Neutrophil (primary cell): ENCODE results near the gene NUP214.
"Not testable (repeated sequence)": the region's sequence is repeated elsewhere in the genome, so short reads cannot be mapped to it uniquely, and the experiment has no call there.

ENCODE experiments used
- H3K27ac ChIP-seq: fragments of 200-600 bp; sonication (generic); 2 replicates; pipeline ENCODE4 v1.5.1; 2016; ENCODE audit warnings: mild to moderate bottlenecking, moderate library complexity
- H3K27me3 ChIP-seq: fragments of 200-600 bp; sonication (generic); 2 replicates; pipeline ENCODE4 v1.6.0; 2016; ENCODE audit warnings: mild to moderate bottlenecking
- H3K36me3 ChIP-seq: fragments of 200-600 bp; sonication (generic); 2 replicates; pipeline ENCODE4 v1.5.1; 2017
- H3K4me1 ChIP-seq, 2 experiments: fragments of 200-600 bp in 1 of 2; sonication (generic) in 1 of 2; 1 replicate in 1 of 2; 2 replicates in 1 of 2; pipeline versions ENCODE4 v1.5.1 to v1.6.1; 2013 to 2016; ENCODE audit warnings: low read depth in 1 of 2, low read length in 1 of 2, mild to moderate bottlenecking in 1 of 2, moderate library complexity in 1 of 2; ENCODE audit not compliant: control insufficient read depth in 1 of 2, insufficient read depth in 1 of 2
- H3K4me3 ChIP-seq, 2 experiments: fragments of 200-600 bp in 1 of 2; sonication (generic) in 1 of 2; 1 replicate in 1 of 2; 2 replicates in 1 of 2; pipeline ENCODE4 v1.5.1; 2013 to 2016; ENCODE audit warnings: low read depth in 1 of 2, low read length in 1 of 2, mild to moderate bottlenecking in 1 of 2, moderate library complexity in 1 of 2
- H3K9me3 ChIP-seq: fragments of 200-600 bp; sonication (generic); 2 replicates; pipeline ENCODE4 v1.5.1; 2016
- CTCF ChIP-seq: fragments of 200-600 bp; sonication (generic); IDR thresholded peaks from 2 replicates; pipeline ENCODE4 v1.5.1; 2016; ENCODE audit warnings: antibody characterized with exemption

The NUP214 gene

DNA sequence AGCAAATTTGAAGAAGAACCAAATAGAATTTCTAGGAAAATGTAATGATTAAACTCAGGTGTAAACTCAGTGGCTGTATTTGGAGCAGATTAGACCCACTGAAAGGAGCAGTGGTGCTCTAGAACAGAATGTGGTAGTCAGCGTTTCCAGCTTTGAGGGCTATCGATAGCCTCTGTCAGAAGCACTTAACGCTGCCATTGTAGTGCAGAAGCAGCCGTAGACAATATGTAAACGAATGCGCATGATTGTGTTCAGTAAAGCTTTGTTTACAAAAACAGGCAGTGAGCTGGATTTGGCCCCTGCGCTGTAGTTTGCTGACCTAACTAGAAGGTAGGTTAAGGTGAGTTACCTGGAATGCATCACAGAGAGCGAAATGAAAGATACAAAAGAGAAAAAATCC is 78.9 kb downstream of the NUP214 start:
- TF ChIP-seq CTCF: no peak
- H3K4me3 ChIP-seq: no peak overlapping the region
- no peak overlapping the region for H3K27ac ChIP-seq
- H3K4me1 ChIP-seq: no peaks in the 10 kb centered on the region
- no peaks in the 10 kb centered on the region for H3K9me3 ChIP-seq
- H3K36me3 ChIP-seq: peaks cover 29% of the 10 kb centered on the region
- H3K27me3 ChIP-seq: no peaks in the 10 kb centered on the region

DNA sequence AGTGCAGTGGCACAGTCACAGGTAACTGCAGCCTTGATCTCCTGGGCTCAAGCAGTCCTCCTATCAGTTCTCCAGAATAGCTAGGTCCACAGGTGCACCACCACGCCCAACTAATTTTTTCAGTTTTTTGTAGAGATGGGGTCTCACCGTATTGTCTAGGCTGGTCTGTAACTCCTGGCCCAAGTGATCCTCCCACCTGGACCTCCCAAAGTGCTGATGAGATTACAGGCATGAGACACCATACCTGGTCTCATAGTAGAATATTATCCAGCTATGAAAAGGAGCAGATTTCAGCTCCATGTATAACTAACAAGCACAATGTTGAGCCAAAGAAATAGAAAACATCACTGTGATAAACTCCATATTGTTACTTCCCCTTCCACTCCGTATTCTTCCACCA is 81.1 kb downstream of the NUP214 start:
- H3K9me3 ChIP-seq: no peaks in the 10 kb centered on the region
- H3K27ac ChIP-seq: no peak overlapping the region
- no peaks in the 10 kb centered on the region for H3K27me3 ChIP-seq
- TF ChIP-seq CTCF: no peak
- H3K36me3 ChIP-seq: peaks cover 14% of the 10 kb centered on the region
- H3K4me3 ChIP-seq: no peak overlapping the region
- H3K4me1 ChIP-seq: no peaks in the 10 kb centered on the region

DNA sequence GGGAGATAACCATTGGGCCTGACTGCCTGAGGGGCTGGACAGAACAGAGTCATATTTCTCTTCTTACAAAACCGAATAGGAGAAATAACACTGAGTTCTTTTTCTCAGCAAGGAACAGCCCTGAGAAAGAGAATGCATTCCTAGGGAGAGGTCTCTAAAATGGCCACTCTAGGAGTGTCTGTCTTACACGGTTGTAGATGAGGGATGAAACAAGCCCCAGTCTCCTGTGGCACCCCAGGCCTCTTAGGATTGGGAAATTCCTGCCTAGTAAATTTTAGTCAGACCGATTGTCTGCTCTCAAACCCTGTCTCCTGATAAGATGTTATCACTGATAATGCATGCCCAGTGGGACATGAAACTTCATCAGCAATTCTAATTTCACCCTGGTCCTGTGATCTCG is 86.5 kb downstream of the NUP214 start:
- H3K36me3 ChIP-seq, H3K27me3 ChIP-seq, H3K4me1 ChIP-seq, H3K27ac ChIP-seq, H3K4me3 ChIP-seq, H3K9me3 ChIP-seq: not testable (repeated sequence)

- no peak for TF ChIP-seq CTCF
- Histone ChIP-seq H3K36me3 (peaks cover 17% of the 10 kb centered on the region), H3K27me3 (no peaks in the 10 kb centered on the region), H3K4me1 (no peaks in the 10 kb centered on the region), H3K4me3 (no peak overlapping the region), H3K9me3 (no peaks in the 10 kb centered on the region), H3K27ac (no peak overlapping the region)
These were observed 89.0 kb downstream of the NUP214 start for GRCh38 chr9:131214286-131214856.

DNA sequence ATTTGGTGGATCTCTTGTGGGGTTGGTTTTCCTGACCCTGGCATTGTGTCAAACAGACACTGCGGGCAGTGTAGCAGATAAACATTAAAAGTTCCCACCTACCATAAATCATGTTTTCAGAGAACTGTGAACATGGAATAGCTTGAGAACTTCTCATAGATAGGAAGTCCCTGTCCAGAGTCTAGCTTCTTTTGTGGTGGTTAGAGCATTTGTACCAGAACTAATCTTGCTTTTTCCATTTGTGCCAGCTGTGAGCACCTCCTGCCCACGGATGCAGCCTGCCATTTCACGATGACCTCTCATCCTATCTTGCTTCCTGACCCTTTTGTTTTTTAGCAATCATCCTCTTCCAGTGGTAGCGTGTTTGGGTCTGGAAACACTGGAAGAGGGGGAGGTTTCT is 89.5 kb downstream of the NUP214 start:
- H3K4me3 ChIP-seq: no peak overlapping the region
- peaks cover 19% of the 10 kb centered on the region for H3K36me3 ChIP-seq
- no peak overlapping the region for H3K27ac ChIP-seq
- TF ChIP-seq CTCF: no peak
- no peaks in the 10 kb centered on the region for H3K4me1 ChIP-seq
- H3K27me3 ChIP-seq: no peaks in the 10 kb centered on the region
- H3K9me3 ChIP-seq: no peaks in the 10 kb centered on the region

- H3K4me3 ChIP-seq: no peak overlapping the region
- H3K4me1 ChIP-seq: no peaks in the 10 kb centered on the region
- no peak for TF ChIP-seq CTCF
- no peak overlapping the region for H3K27ac ChIP-seq
- no peaks in the 10 kb centered on the region for H3K27me3 ChIP-seq
- H3K9me3 ChIP-seq: no peaks in the 10 kb centered on the region
- peaks cover 19% of the 10 kb centered on the region for H3K36me3 ChIP-seq
These were observed 91.4 kb downstream of the NUP214 start for GRCh38 chr9:131216806-131217205.
